Panc1 (cell line): ENCODE data around the gene GAMT. TPM values are rescaled to one million over a fixed set of nuclear protein-coding genes. Genes with fewer than 3 reads are reported as not detected.

ENCODE experiments used
- ATAC-seq: fragments of 200-7000 bp; cut with Tn5 transposase; 2 replicates; pipeline ENCODE4 v1.9.1; 2020; ENCODE audit warnings: mild to moderate bottlenecking, moderate library complexity
- BruUV-seq: library from RNA; stranded (reverse); fragments of 400-500 nt; replicated peaks from 2 replicates; lab custom pipeline; 2021; lab: Mats Ljungman, UMichigan
- CTCF ChIA-PET: fragments of 300-600 bp; sonication (Branson Sonifier 250); formaldehyde crosslinking; loops from one replicate; lab custom pipeline; 2022; ENCODE audit warnings: antibody characterized with exemption; lab: Charles Lee
- POLR2A ChIA-PET: fragments of 300-600 bp; sonication (Branson Sonifier 250); formaldehyde crosslinking; loops from one replicate; lab custom pipeline; 2022; ENCODE audit warnings: antibody characterized with exemption; lab: Charles Lee
- DNase-seq: peaks from one replicate; pipeline ENCODE4 v3.0.0-alpha.2; 2010; ENCODE audit warnings: low read depth, low spot score
- H3K27ac ChIP-seq: 2 replicates; pipeline ENCODE4 v1.5.1; 2011; ENCODE audit warnings: mild to moderate bottlenecking, low read length, inconsistent platforms
- H3K27me3 ChIP-seq: fragments of 200-500 bp; sonication (Bioruptor generic); 2 replicates; pipeline ENCODE4 v1.6.0; 2014; ENCODE audit warnings: low read length, inconsistent platforms; ENCODE audit not compliant: control insufficient read depth, insufficient read depth
- H3K36me3 ChIP-seq: fragments of 200-500 bp; sonication (Bioruptor generic); 2 replicates; pipeline ENCODE4 v1.5.1; 2014; ENCODE audit warnings: inconsistent platforms, mild to moderate bottlenecking, low read length, moderate library complexity; ENCODE audit not compliant: control insufficient read depth, insufficient read depth
- H3K4me1 ChIP-seq: 2 replicates; pipeline ENCODE4 v1.5.1; 2011; ENCODE audit warnings: inconsistent platforms, mild to moderate bottlenecking, low read length, moderate library complexity; ENCODE audit not compliant: control insufficient read depth, insufficient read depth
- H3K4me3 ChIP-seq, 2 experiments: 2 replicates each; pipeline ENCODE4 v1.5.1; 2011 to 2012; ENCODE audit warnings: low read depth in 2 of 2, low read length in 2 of 2, mild to moderate bottlenecking in 2 of 2, inconsistent platforms in 1 of 2, moderate library complexity in 1 of 2
- H3K9me3 ChIP-seq: fragments of 200-500 bp; sonication (Bioruptor generic); 2 replicates; pipeline ENCODE4 v1.5.1; 2014; ENCODE audit warnings: low read depth, mild to moderate bottlenecking, inconsistent platforms, low read length, moderate library complexity; ENCODE audit not compliant: control insufficient read depth, insufficient read depth
- CTCF ChIP-seq: fragments of 450-650 bp; IDR thresholded peaks from 2 replicates; pipeline ENCODE4 v1.5.1; 2017; ENCODE audit warnings: mild to moderate bottlenecking
- POLR2AphosphoS5 ChIP-seq: IDR thresholded peaks from 2 replicates; pipeline ENCODE4 v1.6.1; 2012; ENCODE audit warnings: mild to moderate bottlenecking, low read depth, low read length, moderate library complexity
- REST ChIP-seq, 2 experiments: IDR thresholded peaks; 2 replicates each; pipeline ENCODE4 v1.6.1; 2011 to 2012; ENCODE audit warnings: low read depth in 2 of 2, control low read depth in 1 of 2, low read length in 1 of 2, mild to moderate bottlenecking in 1 of 2, moderate library complexity in 1 of 2; ENCODE audit not compliant: insufficient read depth in 1 of 2
- SIN3A ChIP-seq: IDR thresholded peaks from 2 replicates; pipeline ENCODE4 v1.6.1; 2012; ENCODE audit warnings: low read depth, mild to moderate bottlenecking, low read length, moderate library complexity, borderline replicate concordance; ENCODE audit not compliant: insufficient read depth
- TCF7L2 ChIP-seq: IDR thresholded peaks from 2 replicates; pipeline ENCODE4 v1.6.1; 2011; ENCODE audit warnings: mild to moderate bottlenecking, low read depth, low read length, inconsistent platforms
- in situ Hi-C: cut with HindIII; loops from 2 replicates; pipeline ENCODE4 v1.10.0; 2016; ENCODE audit warnings: low sequenced_read_pairs, low pct_unique_long_range_greater_than_20kb
- intact Hi-C: fragments of 100-400 bp; cut with micrococcal nuclease; formaldehyde crosslinking; loops from one replicate; pipeline ENCODE4 v1.10.0; 2022; ENCODE audit not compliant: unreplicated experiment
- total RNA-seq: library from RNA; stranded (reverse); gene quantifications from one replicate; pipeline ENCODE4 v1.2.1, GENCODE V29; 2021; ENCODE audit not compliant: unreplicated experiment

GAMT gene
- total RNA-seq, 1 experiment from 2014 or later, result 21.2 TPM

- DNase-seq (no peak), ATAC-seq (no peak)
- TF ChIP-seq SIN3A (no peak), TCF7L2 (no peak), POLR2AphosphoS5 (no peak), CTCF (no peak), REST (IDR thresholded peaks at IDR 0.05; ENCODE audit: insufficient read depth in 1 of 2, low read depth in 2 of 2, low read length in 1 of 2) (no peak)
- Histone ChIP-seq H3K4me1 (peaks cover 9% of the 10 kb centered on the region; the same call in 1 of the 2 replicates), H3K36me3 (peaks cover 6% of the 10 kb centered on the region; the same call in 1 of the 2 replicates), H3K27ac (no peak overlapping the region), H3K4me3 (no peak overlapping the region), H3K27me3 (no peaks in the 10 kb centered on the region), H3K9me3 (no peaks in the 10 kb centered on the region)
- no TSS peak for BruUV-seq
- ChIA-PET POLR2A (interaction anchor here (0.7 kb wide), 1 partner anchor 988 kb away, joined by 10 read pairs; no protein-coding TSS in a partner anchor), CTCF (no interaction called here)
- intact Hi-C loops (no loop called here), in situ Hi-C loops (no loop called here)
Measured at GRCh38 chr19:1402411-1403070, 1.2 kb upstream of the GAMT start.

- Histone ChIP-seq H3K27me3 (no peaks in the 10 kb centered on the region), H3K36me3 (peaks cover 6% of the 10 kb centered on the region; the same call in 1 of the 2 replicates), H3K4me1 (peaks cover 12% of the 10 kb centered on the region), H3K9me3 (no peaks in the 10 kb centered on the region), H3K4me3 (peak overlapping the region; percentile 54 to 57), H3K27ac (0 out of 2 replicates have a peak overlapping the region, but pooled peaks have one; percentile 23)
- ChIA-PET CTCF (no interaction called here), POLR2A (interaction anchor here (0.7 kb wide), 1 partner anchor 987 kb away, joined by 10 read pairs; no protein-coding TSS in a partner anchor)
- in situ Hi-C loops, result no loop called here
- intact Hi-C loops, result no loop called here
- no peak for DNase-seq
- BruUV-seq, result no TSS peak
- no peak for TF ChIP-seq POLR2AphosphoS5
- no peak for TF ChIP-seq REST (IDR thresholded peaks at IDR 0.05; ENCODE audit: insufficient read depth in 1 of 2, low read depth in 2 of 2, low read length in 1 of 2)
- no peak for TF ChIP-seq CTCF
- no peak for TF ChIP-seq TCF7L2
- no peak for TF ChIP-seq SIN3A
- ATAC-seq, result no peak
Measured at GRCh38 chr19:1401889-1402217, 511 bp upstream of the GAMT start.
